ENCODE measurements around the gene SPAG8. TPM values are rescaled to one million over a fixed set of nuclear protein-coding genes. Genes with fewer than 3 reads are reported as not detected.

Gene SPAG8
- total RNA-seq, 1 donor: 0.86 TPM

- TF ChIP-seq, protein P1, sequence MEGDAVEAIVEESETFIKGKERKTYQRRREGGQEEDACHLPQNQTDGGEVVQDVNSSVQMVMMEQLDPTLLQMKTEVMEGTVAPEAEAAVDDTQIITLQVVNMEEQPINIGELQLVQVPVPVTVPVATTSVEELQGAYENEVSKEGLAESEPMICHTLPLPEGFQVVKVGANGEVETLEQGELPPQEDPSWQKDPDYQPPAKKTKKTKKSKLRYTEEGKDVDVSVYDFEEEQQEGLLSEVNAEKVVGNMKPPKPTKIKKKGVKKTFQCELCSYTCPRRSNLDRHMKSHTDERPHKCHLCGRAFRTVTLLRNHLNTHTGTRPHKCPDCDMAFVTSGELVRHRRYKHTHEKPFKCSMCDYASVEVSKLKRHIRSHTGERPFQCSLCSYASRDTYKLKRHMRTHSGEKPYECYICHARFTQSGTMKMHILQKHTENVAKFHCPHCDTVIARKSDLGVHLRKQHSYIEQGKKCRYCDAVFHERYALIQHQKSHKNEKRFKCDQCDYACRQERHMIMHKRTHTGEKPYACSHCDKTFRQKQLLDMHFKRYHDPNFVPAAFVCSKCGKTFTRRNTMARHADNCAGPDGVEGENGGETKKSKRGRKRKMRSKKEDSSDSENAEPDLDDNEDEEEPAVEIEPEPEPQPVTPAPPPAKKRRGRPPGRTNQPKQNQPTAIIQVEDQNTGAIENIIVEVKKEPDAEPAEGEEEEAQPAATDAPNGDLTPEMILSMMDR (IDR thresholded peaks at IDR 0.05; ENCODE audit: insufficient read depth, low read depth, low read length): no peak
- no peak for DNase-seq (ENCODE audit: low read depth)
- H3K4me3 ChIP-seq (ENCODE audit: low read depth, low read length): no peak overlapping the region
These were observed 19.0 kb upstream of the SPAG8 start for GRCh38 chr9:35831040-35831439.

DNA sequence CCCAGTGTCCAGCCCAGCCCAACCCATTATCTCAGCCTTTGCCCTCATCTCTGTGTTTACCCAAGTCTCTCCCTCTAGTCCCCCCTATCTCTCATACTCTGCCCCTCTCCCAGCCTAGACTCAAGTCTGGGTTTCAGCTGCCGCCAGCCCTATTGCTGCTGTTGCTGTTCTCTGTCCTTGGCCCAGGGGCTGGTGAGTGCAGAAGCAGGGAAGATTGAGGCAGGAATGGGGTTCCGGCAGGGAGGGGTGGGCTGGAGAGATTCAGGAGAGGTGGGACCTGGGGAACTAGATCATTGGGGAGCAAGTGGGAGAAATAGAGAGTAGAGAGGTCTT lies 17.7 kb upstream of the SPAG8 start:
- TF ChIP-seq, protein P1 (IDR thresholded peaks at IDR 0.05; ENCODE audit: insufficient read depth, low read depth, low read length): no peak
- DNase-seq (ENCODE audit: low read depth): no peak
- peak overlapping the region; percentile 72 for H3K4me3 ChIP-seq (ENCODE audit: low read depth, low read length)

DNA sequence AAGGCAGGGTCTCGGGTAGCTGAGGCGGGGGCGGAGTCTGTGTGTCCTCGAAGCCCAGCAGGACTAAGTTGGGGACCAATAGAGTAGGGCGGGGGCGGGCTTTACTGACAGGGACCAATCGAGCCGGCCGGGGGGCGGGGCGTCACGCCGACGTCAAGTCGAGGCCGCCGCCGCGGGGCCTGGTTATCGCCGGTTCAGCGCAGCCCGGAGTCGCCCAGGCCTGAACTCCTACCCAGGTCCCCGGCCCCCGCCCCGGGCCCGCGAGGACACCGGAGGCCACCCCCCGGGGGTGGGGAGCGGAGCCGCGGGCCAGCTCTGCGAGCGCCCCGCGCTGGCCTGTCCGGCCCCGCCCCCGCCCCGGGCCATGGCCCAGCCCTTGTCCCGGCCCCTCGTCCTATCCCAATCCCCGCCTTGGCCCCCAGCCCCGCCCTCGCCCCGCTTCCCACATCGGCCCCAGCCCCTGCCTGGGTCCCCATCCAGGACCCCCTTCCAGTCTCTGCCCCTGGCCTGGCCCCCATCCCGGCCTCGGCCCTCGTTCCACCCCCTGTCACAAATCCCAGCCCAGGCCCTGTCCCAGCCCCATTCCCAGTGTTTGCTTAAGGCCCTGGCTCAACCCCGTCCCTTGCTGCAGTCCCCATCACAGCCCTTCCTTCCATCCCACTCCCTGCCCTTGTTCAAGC lies 17.2 kb upstream of the SPAG8 start, which contains the start of gene TMEM8B:
TSS of gene TMEM8B (plus strand) at position 145 of the 680 bp plus-strand sequence. CDS start at position 365, 220 bp downstream.
- DNase-seq (ENCODE audit: low read depth): peak; percentile 92
- TF ChIP-seq, protein P1 (IDR thresholded peaks at IDR 0.05; ENCODE audit: insufficient read depth, low read depth, low read length): no peak
- peak within 1 kb of the TSS; percentile 72 for H3K4me3 ChIP-seq (ENCODE audit: low read depth, low read length)

DNA sequence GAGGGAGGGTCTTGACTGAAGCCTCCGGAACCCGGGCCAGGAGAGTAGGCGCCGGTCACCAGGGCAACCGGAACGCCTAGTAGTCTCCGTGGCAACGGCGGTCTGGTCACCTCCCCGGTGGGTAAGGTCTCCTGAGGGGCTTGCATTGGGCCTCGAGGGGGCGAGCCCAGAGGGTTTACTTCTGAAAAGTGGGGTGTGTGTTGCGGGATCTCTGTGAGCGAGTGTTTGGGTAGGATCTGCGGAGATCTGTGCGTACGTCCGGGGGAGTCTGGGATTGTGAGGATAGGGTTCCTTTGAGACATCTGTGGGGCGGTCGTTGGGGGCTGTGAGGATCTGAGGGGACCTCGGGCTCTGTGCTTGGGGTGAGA lies 16.6 kb upstream of the SPAG8 start, which contains the start of gene FAM221B:
TSS of gene FAM221B (minus strand) at position 17 of the 368 bp plus-strand sequence. CDS start 2,571 bp downstream, outside the sequence.
- TF ChIP-seq, protein P1 (IDR thresholded peaks at IDR 0.05; ENCODE audit: insufficient read depth, low read depth, low read length): no peak
- H3K4me3 ChIP-seq (ENCODE audit: low read depth, low read length): peak within 1 kb of the TSS; percentile 72
- no peak for DNase-seq (ENCODE audit: low read depth)

- DNase-seq (ENCODE audit: low read depth): peak; percentile 70
- H3K4me3 ChIP-seq (ENCODE audit: low read depth, low read length): no peak overlapping the region
- TF ChIP-seq, protein P1 (IDR thresholded peaks at IDR 0.05; ENCODE audit: insufficient read depth, low read depth, low read length): no peak
These were observed 15.4 kb upstream of the SPAG8 start for GRCh38 chr9:35827486-35827885.

GRCh38 chr9:35826071-35826701 lies 14.1 kb upstream of the SPAG8 start:
- DNase-seq (ENCODE audit: low read depth): peak; percentile 71
- TF ChIP-seq, protein P1 (IDR thresholded peaks at IDR 0.05; ENCODE audit: insufficient read depth, low read depth, low read length): peak; percentile 86
- no peak overlapping the region for H3K4me3 ChIP-seq (ENCODE audit: low read depth, low read length)

All from fibroblast of villous mesenchyme (primary cell).